Lung (tissue), 12 donors: Measurements from ENCODE around the gene SEPTIN8. TPM values are rescaled to one million over a fixed set of nuclear protein-coding genes. Genes with fewer than 3 reads are reported as not detected.

Source experiments
- ATAC-seq: fragments of 200-7000 bp; cut with Tn5 transposase; one replicate; pipeline ENCODE4 v1.9.1; 2020; ENCODE audit warnings: moderate number of reproducible peaks; ENCODE audit not compliant: insufficient read depth, low FRiP score
- DNase-seq, 3 donors: peaks; one replicate each; pipeline ENCODE4 v3.0.0-alpha.2; 2013 to 2017
- H3K27ac ChIP-seq, 2 donors: one replicate each; pipeline ENCODE4 v1.5.1; 2013; ENCODE audit warnings: mild to moderate bottlenecking in 2 of 2, moderate library complexity in 2 of 2, control low read depth in 1 of 2, inconsistent platforms in 1 of 2, low read depth in 1 of 2, low read length in 1 of 2
- H3K27me3 ChIP-seq, 3 donors: one replicate each; pipeline ENCODE4 v1.5.1; 2013; ENCODE audit warnings: low read length in 2 of 3; ENCODE audit not compliant: control insufficient read depth in 3 of 3, insufficient read depth in 3 of 3
- H3K36me3 ChIP-seq, 4 donors: one replicate each; pipeline ENCODE4 v1.5.1; 2013; ENCODE audit warnings: low read length in 4 of 4, mild to moderate bottlenecking in 1 of 4, moderate library complexity in 1 of 4; ENCODE audit not compliant: control insufficient read depth in 4 of 4, insufficient read depth in 4 of 4
- H3K4me1 ChIP-seq, 5 donors: one replicate each; pipeline ENCODE4 v1.5.1; 2013; ENCODE audit warnings: low read length in 5 of 5, mild to moderate bottlenecking in 2 of 5, moderate library complexity in 1 of 5; ENCODE audit not compliant: control insufficient read depth in 5 of 5, insufficient read depth in 5 of 5
- H3K4me3 ChIP-seq: one replicate; pipeline ENCODE4 v1.5.1; 2013; ENCODE audit warnings: mild to moderate bottlenecking, control low read depth, moderate library complexity
- H3K9ac ChIP-seq, 2 donors: one replicate each; pipeline ENCODE4 v1.5.1; 2013; ENCODE audit warnings: low read length in 2 of 2, control low read depth in 1 of 2; ENCODE audit not compliant: insufficient read depth in 1 of 2
- H3K9me3 ChIP-seq, 4 donors: one replicate each; pipeline ENCODE4 v1.5.1; 2013; ENCODE audit warnings: low read length in 3 of 4, mild to moderate bottlenecking in 1 of 4, moderate library complexity in 1 of 4; ENCODE audit not compliant: control insufficient read depth in 4 of 4, insufficient read depth in 3 of 4
- CTCF ChIP-seq: IDR thresholded peaks from 2 replicates; pipeline ENCODE4 v1.5.1; 2012; ENCODE audit warnings: mild to moderate bottlenecking; ENCODE audit errors: control extremely low read depth, extremely low read depth
- WGBS, 2 donors: extraction: QIAGEN DNeasy Blood & Tissue Kit; methylation state at CpG; one replicate each; pipeline ENCODE4 v1.1.7; 2013; 5-methylcytosine and 5-hydroxymethylcytosine counted together
- polyA plus RNA-seq, 2 donors: library from polyadenylated mRNA; stranded (reverse); fragments of 200-250 nt; gene quantifications; one replicate each; pipeline ENCODE4 v1.2.1, GENCODE V29; 2013
- total RNA-seq, 2 donors: library from RNA; depleted of rRNA in 1 of 2; stranded (reverse); fragments of >200 nt in 1 of 2; gene quantifications; one replicate each; pipeline ENCODE4 v1.2.1, GENCODE V29; 2014 to 2021
- donor health status: control.
- donor health status: control.
- donor health status: Bipolar disorder and iron deficiency.
- donor health status: healthy.
- donor health status: DM: yes; HTN: yes; CAD: no.

SEPTIN8 gene
- total and polyA plus RNA-seq, 4 donors: 12.4 to 37.8 (median 22.0) TPM

GRCh38 chr5:132744659-132745058 is 32.4 kb downstream of the SEPTIN8 start:
- Histone ChIP-seq H3K27me3 (peaks cover 0 to 40% (median 26%) of the 10 kb centered on the region in 3 donors), H3K4me3 (no peak overlapping the region), H3K36me3 (no peaks in the 10 kb centered on the region), H3K9me3 (no peaks in the 10 kb centered on the region), H3K4me1 (peaks cover 0 to 8% (median 0%) of the 10 kb centered on the region in 5 donors), H3K27ac (no peak overlapping the region), H3K9ac (no peak overlapping the region)
- TF ChIP-seq CTCF: no peak
- WGBS, 2 donors: 69 to 88% methylated on average over 2 of the region's 2 CpGs
- DNase-seq: no peak
- no peak for ATAC-seq

DNA sequence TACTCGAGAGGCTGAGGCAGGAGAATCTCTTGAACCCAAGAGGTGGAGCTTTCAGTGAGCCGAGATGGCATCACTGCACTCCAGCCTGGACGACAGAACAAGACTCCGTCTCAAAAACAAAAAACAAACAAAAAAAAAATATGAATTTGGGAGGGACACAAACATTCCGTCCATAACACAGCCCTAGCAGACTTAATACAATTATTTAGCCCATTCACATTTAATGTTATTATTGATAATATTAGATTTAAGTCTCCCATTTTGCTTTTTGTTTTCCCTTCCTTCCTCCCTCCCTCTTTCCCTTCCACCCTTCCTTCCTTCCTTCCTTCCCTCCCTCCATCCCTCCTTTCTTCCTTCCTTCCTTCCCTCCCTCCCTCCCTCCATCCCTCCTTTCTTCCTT is 34.4 kb downstream of the SEPTIN8 start:
- H3K4me3 ChIP-seq: no peak overlapping the region
- ATAC-seq: no peak
- no peaks in the 10 kb centered on the region for H3K9me3 ChIP-seq
- no peak overlapping the region for H3K9ac ChIP-seq
- peaks cover 0 to 8% (median 0%) of the 10 kb centered on the region in 5 donors for H3K4me1 ChIP-seq
- DNase-seq: no peak
- no peak overlapping the region for H3K27ac ChIP-seq
- no peaks in the 10 kb centered on the region for H3K36me3 ChIP-seq
- H3K27me3 ChIP-seq: peaks cover 0 to 24% (median 22%) of the 10 kb centered on the region in 3 donors
- TF ChIP-seq CTCF: no peak
- 91 to 93% methylated on average over 5 of the region's 5 CpGs for WGBS, 2 donors

GRCh38 chr5:132742158-132742557 is 34.9 kb downstream of the SEPTIN8 start:
- H3K36me3 ChIP-seq: no peaks in the 10 kb centered on the region
- H3K4me1 ChIP-seq: peaks cover 0 to 5% (median 0%) of the 10 kb centered on the region in 5 donors
- H3K27ac ChIP-seq: no peak overlapping the region
- TF ChIP-seq CTCF: no peak
- ATAC-seq: no peak
- H3K4me3 ChIP-seq: no peak overlapping the region
- 91 to 93% methylated on average over 2 of the region's 2 CpGs for WGBS, 2 donors
- peaks cover 0 to 24% (median 22%) of the 10 kb centered on the region in 3 donors for H3K27me3 ChIP-seq
- no peaks in the 10 kb centered on the region for H3K9me3 ChIP-seq
- no peak for DNase-seq
- H3K9ac ChIP-seq: no peak overlapping the region

DNA sequence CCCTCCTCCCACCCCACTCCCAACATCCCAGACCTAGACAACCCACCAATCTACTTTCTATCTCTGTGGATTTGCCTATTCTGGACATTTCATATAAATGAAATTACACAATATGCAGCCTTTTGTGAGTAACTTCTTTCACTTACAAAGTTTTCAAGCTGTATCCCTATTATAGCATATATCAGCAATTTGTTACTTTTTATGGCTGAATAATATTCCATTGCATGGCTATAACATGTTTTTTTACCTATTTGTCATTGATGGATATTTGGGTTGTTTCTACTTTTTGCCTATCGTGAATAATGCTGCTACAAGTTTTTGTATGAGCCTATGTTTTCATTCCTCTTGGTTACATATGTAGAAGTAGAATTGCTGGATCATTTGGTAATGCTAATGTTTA is 37.8 kb downstream of the SEPTIN8 start:
- ATAC-seq (no peak), DNase-seq (no peak)
- Histone ChIP-seq H3K9me3 (no peaks in the 10 kb centered on the region), H3K27me3 (peaks cover 0 to 3% (median 0%) of the 10 kb centered on the region in 3 donors), H3K27ac (no peak overlapping the region), H3K4me1 (peaks cover 0 to 11% (median 6%) of the 10 kb centered on the region in 5 donors), H3K9ac (no peak overlapping the region), H3K4me3 (no peak overlapping the region), H3K36me3 (no peaks in the 10 kb centered on the region)
- 77 to 93% methylated on average over 1 of the region's 1 CpG for WGBS, 2 donors
- no peak for TF ChIP-seq CTCF
